GM21360 (cell line): Measurements from ENCODE around the gene NME9.

Source experiments
- ATAC-seq: cut with Tn5 transposase; IDR thresholded peaks from one replicate; pipeline ENCODE4 v1.9.1; 2021; ENCODE audit warnings: mild to moderate bottlenecking, moderate library complexity; ENCODE audit not compliant: unreplicated experiment

The NME9 gene

GRCh38 chr3:138336454-138336999 is 6.9 kb upstream of the NME9 start:
- no peak for ATAC-seq

GRCh38 chr3:138334608-138335007 is 5.0 kb upstream of the NME9 start:
- no peak for ATAC-seq

- no peak for ATAC-seq
These were observed 2.9 kb upstream of the NME9 start for GRCh38 chr3:138332472-138333073.

- no peak for ATAC-seq
These were observed 1.7 kb upstream of the NME9 start for GRCh38 chr3:138331143-138331894.

GRCh38 chr3:138329984-138330293 is 288 bp upstream of the NME9 start:
- ATAC-seq: no peak

GRCh38 chr3:138328341-138328740 is 1.3 kb downstream of the NME9 start:
- no peak for ATAC-seq

GRCh38 chr3:138327831-138328230 is 1.8 kb downstream of the NME9 start:
- ATAC-seq: no peak

GRCh38 chr3:138326866-138327595 is 2.6 kb downstream of the NME9 start:
- no peak for ATAC-seq

- ATAC-seq: no peak
These were observed 3.7 kb downstream of the NME9 start for GRCh38 chr3:138325990-138326389.

- ATAC-seq: no peak
These were observed 5.7 kb downstream of the NME9 start for GRCh38 chr3:138323971-138324370.

- ATAC-seq: no peak
These were observed 12.0 kb downstream of the NME9 start for GRCh38 chr3:138317687-138318086.

GRCh38 chr3:138314751-138315150 is 14.9 kb downstream of the NME9 start:
- ATAC-seq: no peak

GRCh38 chr3:138310494-138310893 is 19.2 kb downstream of the NME9 start:
- no peak for ATAC-seq

- ATAC-seq: no peak
These were observed 20.9 kb downstream of the NME9 start for GRCh38 chr3:138308783-138309182.

GRCh38 chr3:138307899-138308298 is 21.8 kb downstream of the NME9 start:
- ATAC-seq: no peak

- no peak for ATAC-seq
These were observed 26.2 kb downstream of the NME9 start for GRCh38 chr3:138303474-138303873.

- ATAC-seq: no peak
These were observed 29.0 kb downstream of the NME9 start for GRCh38 chr3:138300647-138301046.

- no peak for ATAC-seq
These were observed 31.8 kb downstream of the NME9 start for GRCh38 chr3:138297876-138298275.

GRCh38 chr3:138297059-138297607 is 32.5 kb downstream of the NME9 start:
- no peak for ATAC-seq

- no peak for ATAC-seq
These were observed 33.0 kb downstream of the NME9 start for GRCh38 chr3:138296639-138297038.

GRCh38 chr3:138289701-138290100 is 40.0 kb downstream of the NME9 start:
- ATAC-seq: no peak

- no peak for ATAC-seq
These were observed 40.4 kb downstream of the NME9 start for GRCh38 chr3:138289260-138289659.
